ENCODE measurements around the gene AATF. TPM values are rescaled to one million over a fixed set of nuclear protein-coding genes. Genes with fewer than 3 reads are reported as not detected.

The AATF gene
- total RNA-seq, 1 donor from 2014 or later, result 70.2 TPM

GRCh38 chr17:37088913-37089312, 140.2 kb downstream of the AATF start:
- TF ChIP-seq CTCF (conservative IDR thresholded peaks at IDR 0.05; ENCODE audit: low read depth, low read length), result peak; percentile 6
- no peak for DNase-seq (ENCODE audit: low read depth)
- no peak overlapping the region for H3K4me3 ChIP-seq (ENCODE audit: low read depth, low read length)

- no peak for TF ChIP-seq CTCF (conservative IDR thresholded peaks at IDR 0.05; ENCODE audit: low read depth, low read length)
- no peak overlapping the region for H3K4me3 ChIP-seq (ENCODE audit: low read depth, low read length)
- DNase-seq (ENCODE audit: low read depth), result no peak
These were observed 141.2 kb downstream of the AATF start for GRCh38 chr17:37089956-37090355.

GRCh38 chr17:37090941-37091340, 142.2 kb downstream of the AATF start:
- no peak overlapping the region for H3K4me3 ChIP-seq (ENCODE audit: low read depth, low read length)
- DNase-seq (ENCODE audit: low read depth), result no peak
- no peak for TF ChIP-seq CTCF (conservative IDR thresholded peaks at IDR 0.05; ENCODE audit: low read depth, low read length)

GRCh38 chr17:37092071-37092470, 143.3 kb downstream of the AATF start:
- DNase-seq (ENCODE audit: low read depth), result peak; percentile 59
- no peak overlapping the region for H3K4me3 ChIP-seq (ENCODE audit: low read depth, low read length)
- TF ChIP-seq CTCF (conservative IDR thresholded peaks at IDR 0.05; ENCODE audit: low read depth, low read length), result no peak

- TF ChIP-seq CTCF (conservative IDR thresholded peaks at IDR 0.05; ENCODE audit: low read depth, low read length), result no peak
- H3K4me3 ChIP-seq (ENCODE audit: low read depth, low read length), result no peak overlapping the region
- DNase-seq (ENCODE audit: low read depth), result no peak
These were observed 143.9 kb downstream of the AATF start for GRCh38 chr17:37092701-37093100.

GRCh38 chr17:37094391-37094790, 145.6 kb downstream of the AATF start:
- no peak for TF ChIP-seq CTCF (conservative IDR thresholded peaks at IDR 0.05; ENCODE audit: low read depth, low read length)
- no peak for DNase-seq (ENCODE audit: low read depth)
- no peak overlapping the region for H3K4me3 ChIP-seq (ENCODE audit: low read depth, low read length)

GRCh38 chr17:37096071-37096470, 147.3 kb downstream of the AATF start:
- no peak for DNase-seq (ENCODE audit: low read depth)
- no peak for TF ChIP-seq CTCF (conservative IDR thresholded peaks at IDR 0.05; ENCODE audit: low read depth, low read length)
- no peak overlapping the region for H3K4me3 ChIP-seq (ENCODE audit: low read depth, low read length)

All from epithelial cell of proximal tubule (primary cell).